HG03095 (cell line): ENCODE data around the gene MAPT.
"Not testable (repeated sequence)": the region's sequence is repeated elsewhere in the genome, so short reads cannot be mapped to it uniquely, and the experiment has no call there.

Experiments
- ATAC-seq: cut with Tn5 transposase; IDR thresholded peaks from one replicate; pipeline ENCODE4 v1.9.1; 2021; ENCODE audit warnings: moderate library complexity; ENCODE audit not compliant: unreplicated experiment

The MAPT gene

DNA sequence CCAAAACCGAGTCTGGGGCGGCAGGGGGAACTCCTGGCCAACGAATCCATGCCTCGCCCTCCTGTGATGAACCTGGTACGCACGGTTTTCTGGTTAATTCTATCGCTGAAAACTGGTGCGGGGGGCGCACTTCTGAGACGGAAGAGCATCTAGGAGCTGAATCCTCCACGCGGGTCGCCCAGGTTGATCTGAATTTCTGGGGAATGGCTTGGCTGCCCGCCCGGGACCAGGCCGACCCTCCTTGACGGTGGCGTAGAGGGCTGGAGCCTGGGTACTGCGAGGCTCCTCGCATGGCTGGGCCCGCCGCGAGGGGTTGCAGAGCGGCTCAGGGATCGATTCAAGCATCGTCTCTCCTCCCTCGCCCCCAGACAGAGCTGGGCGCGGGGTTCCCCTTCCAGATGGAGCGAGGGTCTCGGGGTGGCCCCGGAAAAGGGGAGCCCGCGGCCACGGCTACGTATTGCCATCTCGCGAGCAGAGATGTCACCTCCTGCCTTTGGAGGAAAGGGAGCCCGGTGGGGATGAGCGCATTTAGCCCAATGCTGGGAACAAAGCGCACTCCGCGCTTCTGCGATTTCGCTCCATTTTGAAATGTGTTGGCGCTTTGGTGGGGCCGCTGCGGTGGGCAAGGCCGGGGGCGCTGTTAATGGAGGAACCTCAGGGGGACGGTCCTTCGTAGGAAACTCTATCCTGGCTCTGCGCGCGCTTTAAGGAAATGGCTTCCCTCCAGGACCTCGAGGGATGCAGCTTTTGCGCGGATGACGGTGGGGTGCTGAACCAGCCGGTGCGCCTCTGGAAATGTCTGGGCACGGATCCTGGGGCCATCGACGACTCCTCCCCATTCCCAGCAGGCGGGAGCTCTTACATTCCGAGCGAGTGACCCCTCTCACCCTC is 2.7 kb downstream of the MAPT start:
- no peak for ATAC-seq

GRCh38 chr17:45900136-45900535 is 5.8 kb downstream of the MAPT start:
- no peak for ATAC-seq

GRCh38 chr17:45900723-45901415 is 6.5 kb downstream of the MAPT start:
- ATAC-seq: no peak

DNA sequence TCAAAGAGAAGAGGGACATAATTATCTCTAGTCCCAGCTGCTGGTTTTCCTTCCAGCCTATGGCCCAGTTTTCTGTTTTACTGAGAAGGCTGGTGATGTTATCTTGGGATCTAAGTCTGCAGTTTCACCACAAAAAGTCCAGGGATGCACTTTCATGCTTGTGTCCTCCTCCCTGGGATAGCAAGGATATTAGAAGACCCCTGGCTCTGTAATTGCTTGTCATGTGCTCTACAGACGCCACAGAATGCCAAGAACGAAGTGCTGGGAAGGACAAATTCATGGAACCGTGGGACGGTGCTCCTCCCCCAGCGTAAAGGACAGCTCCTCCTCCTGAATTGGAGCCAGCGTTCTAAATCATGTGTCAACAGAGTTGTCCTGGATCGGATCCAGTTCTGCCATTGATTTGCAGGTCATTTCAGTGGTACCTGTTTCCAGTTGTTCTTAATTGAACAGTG is 8.6 kb downstream of the MAPT start:
- ATAC-seq: no peak

GRCh38 chr17:45904866-45905265 is 10.5 kb downstream of the MAPT start:
- no peak for ATAC-seq

GRCh38 chr17:45905814-45906213 is 11.5 kb downstream of the MAPT start:
- no peak for ATAC-seq

- ATAC-seq: no peak
Measured at GRCh38 chr17:45906237-45906636, 11.9 kb downstream of the MAPT start.

DNA sequence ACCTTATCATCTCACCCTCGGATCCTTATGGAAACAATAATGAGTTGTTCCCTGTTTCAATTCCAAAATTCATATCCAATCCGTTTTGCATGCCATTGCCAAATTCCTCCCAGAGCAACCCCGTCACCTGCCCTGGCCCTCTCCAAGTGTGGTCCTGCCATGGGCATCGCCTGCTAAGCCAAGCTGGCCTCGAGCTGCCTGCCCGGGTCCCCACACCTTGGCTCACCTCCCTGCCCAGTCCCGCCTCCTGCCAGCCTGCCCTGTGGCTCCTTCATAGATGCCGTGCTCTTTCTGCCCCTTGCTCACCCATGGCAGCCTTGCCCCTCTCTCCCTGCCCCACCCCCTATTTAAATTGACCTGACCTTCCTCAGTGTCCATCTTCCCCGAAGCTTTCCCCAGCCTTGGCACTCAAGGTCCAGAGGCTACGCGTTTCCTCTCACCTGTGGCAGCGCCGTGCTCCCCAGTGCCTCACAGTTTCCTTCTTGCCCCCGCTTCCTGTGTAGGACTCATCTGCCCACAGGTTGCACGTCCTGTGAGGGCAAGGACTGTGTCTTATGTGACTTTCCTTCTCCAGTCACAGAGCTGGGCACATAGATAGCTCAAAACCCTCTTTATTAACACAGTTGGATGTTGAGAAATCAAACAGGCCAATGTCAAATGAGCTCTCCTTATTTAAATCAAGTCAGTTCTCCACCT is 12.7 kb downstream of the MAPT start:
- ATAC-seq: no peak

DNA sequence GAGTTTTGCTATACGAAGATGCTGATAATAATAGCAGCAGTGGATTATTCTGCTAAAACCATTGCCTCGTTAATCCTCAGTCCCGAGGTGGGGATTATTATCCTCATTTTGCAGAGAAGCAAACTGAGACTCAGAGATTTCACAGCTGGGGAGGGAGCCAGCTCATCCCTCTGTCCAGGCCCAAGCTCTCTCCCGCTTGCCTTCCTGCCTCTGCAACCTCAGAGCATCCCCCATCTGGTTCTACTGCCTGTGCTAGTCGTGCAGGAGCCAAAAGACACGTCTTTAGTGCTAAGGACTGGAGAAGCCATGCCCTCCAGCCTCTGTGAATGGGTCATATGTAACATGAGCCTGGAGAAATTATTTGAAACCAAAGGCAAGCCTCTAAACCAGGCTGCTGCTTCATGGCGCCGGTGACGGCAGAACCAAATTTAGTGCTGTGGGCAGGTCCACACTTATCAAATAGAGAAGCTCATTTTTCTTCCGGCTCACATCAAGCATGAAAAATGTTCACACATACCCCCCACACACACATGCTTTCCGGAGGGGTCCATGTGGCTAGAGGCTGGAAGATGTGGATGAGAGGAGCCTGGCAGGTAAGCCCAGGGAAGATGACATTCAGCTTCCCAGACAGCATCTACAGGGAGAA is 13.5 kb downstream of the MAPT start:
- no peak for ATAC-seq

DNA sequence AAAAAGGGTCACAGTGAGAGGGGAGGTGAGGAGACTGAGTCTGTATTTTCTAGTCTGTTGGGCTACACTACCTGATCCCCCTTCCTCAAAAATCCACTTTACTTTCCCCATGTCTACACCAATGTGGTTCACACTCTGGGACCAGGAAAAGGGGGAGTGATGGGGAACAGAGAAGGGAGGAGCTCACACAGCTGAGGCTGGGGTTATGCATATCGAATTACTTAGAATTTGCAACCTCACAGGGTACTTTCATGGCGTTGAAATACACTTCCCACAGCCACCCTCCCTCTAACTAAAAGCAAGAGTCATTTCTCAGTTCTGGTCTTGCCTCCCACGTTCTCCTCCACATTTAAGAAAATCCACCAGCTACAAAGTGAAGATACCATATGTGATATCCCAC is 14.1 kb downstream of the MAPT start:
- no peak for ATAC-seq

GRCh38 chr17:45908935-45909334 is 14.6 kb downstream of the MAPT start:
- ATAC-seq: no peak

GRCh38 chr17:45910667-45911066 is 16.3 kb downstream of the MAPT start:
- no peak for ATAC-seq

DNA sequence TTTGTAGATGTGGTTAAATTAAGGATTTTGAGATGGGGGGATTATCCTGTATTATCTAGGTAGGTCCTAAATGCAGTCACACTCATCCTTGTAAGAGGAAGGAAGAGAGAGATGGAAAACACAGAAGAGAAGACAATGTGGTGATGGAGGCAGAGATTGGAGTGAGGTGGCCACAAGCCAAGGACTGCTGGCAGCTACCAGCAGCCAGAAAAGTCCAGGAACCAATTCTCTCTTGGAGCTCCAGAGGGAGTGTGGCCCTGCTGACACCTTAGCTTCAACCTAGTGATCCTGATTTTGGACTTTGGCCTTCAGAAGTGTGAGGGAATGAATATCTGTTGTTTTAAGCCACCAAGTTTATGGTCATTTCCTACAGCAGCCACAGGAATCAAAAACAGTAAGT is 18.0 kb downstream of the MAPT start:
- no peak for ATAC-seq

GRCh38 chr17:45913030-45913429 is 18.7 kb downstream of the MAPT start:
- ATAC-seq: not testable (repeated sequence)

DNA sequence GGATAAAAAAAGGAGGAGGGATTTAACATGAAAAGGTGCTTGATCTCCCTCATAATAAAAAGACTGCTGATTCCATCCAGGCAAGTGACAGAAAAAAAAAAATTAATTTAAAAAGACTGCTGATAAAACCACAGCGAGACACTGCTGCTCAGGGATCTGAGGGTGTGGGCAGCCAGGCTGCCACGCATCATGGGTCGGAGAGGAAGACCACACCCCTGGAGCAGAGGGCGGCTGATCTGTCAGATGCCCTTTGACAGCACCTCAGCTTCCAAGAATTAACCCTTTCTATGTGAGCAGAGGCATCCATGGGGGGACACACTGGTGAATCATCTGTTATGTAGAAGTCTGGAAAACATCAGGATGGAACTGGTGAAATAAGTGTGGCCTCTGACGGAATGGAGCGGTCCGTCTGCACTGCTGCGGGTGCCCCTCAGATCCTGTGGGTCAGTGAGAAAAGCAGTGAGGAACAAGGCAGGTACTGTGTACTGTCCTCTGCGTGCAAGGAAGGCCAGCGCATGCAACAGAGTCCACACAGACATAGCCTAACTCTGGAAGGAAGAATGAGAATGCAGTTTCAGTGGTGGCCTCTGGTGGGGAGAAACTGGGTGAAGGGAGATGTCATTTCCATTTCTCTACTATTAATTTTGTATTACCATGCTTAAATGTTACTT is 19.8 kb downstream of the MAPT start:
- no peak for ATAC-seq

GRCh38 chr17:45915263-45915662 is 20.9 kb downstream of the MAPT start:
- ATAC-seq: no peak

GRCh38 chr17:45917081-45917480 is 22.7 kb downstream of the MAPT start:
- no peak for ATAC-seq

DNA sequence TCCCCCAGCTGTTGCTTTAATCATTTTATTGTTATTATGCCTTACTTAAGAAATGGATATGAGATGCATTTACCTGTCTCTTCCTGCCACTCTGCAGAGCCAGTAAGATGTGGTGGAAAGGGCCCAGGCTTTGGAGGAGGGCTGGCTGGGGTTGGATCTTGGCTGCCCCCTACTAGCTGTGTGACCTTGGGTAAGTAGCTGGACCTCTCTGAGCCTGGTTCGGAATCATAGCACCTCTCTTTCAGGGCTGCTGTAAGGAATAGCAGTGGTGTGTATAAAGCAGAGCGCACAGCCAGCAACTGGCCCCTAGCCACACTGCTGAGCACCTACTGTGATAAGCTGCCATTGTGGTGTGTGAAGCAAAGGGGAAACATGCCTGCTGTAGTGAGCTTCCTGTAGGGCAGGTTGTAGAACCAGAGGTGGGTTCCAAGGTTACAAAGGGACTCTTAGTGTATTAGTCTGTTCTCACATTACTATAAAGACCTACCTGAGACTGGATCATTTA is 23.9 kb downstream of the MAPT start:
- no peak for ATAC-seq

DNA sequence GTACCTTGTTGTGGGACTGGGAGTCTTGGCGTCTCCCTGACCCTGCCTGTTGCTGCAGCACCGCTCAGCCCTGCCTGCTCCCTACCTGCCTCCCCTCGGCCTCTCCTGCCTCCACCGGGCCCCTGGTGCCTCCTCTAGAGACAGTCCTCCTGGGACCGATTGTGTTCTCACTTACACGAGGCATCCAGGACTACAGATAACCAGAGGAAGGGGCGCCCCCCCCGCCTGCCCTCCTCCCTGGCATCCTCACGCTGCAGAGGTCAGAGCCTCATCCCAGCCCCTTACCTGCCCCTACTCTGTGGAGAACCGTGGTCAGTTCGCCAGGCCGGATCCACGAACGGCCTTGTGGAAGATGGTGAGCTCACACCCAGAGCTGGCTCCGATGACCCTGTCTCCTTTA is 24.8 kb downstream of the MAPT start:
- ATAC-seq: no peak

GRCh38 chr17:45920083-45920482 is 25.7 kb downstream of the MAPT start:
- no peak for ATAC-seq
